HEK293 (cell line): ENCODE data around the gene RRP1.

Source experiments
- CTCF ChIA-PET: fragments of 350-600 bp; formaldehyde crosslinking; extraction: SDS; loops from one replicate; lab custom pipeline; 2021; ENCODE audit warnings: antibody characterized with exemption; lab: Yijun Ruan, JAX
- POLR2A ChIA-PET: fragments of 300-600 bp; formaldehyde crosslinking; extraction: SDS; loops from one replicate; lab custom pipeline; 2020; ENCODE audit warnings: antibody characterized with exemption, inconsistent platforms; lab: Yijun Ruan, JAX
- H3K27ac ChIP-seq: fragments of 200-500 bp; sonication (Bioruptor generic); 2 replicates; pipeline ENCODE4 v1.5.1; 2014; ENCODE audit warnings: low read depth, low read length, control low read depth, inconsistent platforms; ENCODE audit errors: extremely low read depth
- H3K36me3 ChIP-seq, 2 experiments: fragments of 200-500 bp in 1 of 2; sonication (Bioruptor generic) in 1 of 2; 1 replicate in 1 of 2; 2 replicates in 1 of 2; pipeline ENCODE4 v1.5.1; 2014 to 2017; ENCODE audit warnings: inconsistent platforms in 2 of 2, low read length in 2 of 2; ENCODE audit not compliant: control insufficient read depth in 2 of 2, insufficient read depth in 1 of 2
- H3K4me1 ChIP-seq: fragments of 200-500 bp; sonication (Bioruptor generic); 2 replicates; pipeline ENCODE4 v1.5.1; 2014; ENCODE audit warnings: mild to moderate bottlenecking, low read length, inconsistent platforms; ENCODE audit not compliant: control insufficient read depth, insufficient read depth
- H3K4me3 ChIP-seq: 2 replicates; pipeline ENCODE4 v1.5.1; 2011; ENCODE audit warnings: low read depth, mild to moderate bottlenecking, control low read depth, low read length, moderate library complexity
- H3K9me3 ChIP-seq: fragments of 200-500 bp; sonication (Bioruptor generic); 2 replicates; pipeline ENCODE4 v1.5.1; 2014; ENCODE audit warnings: low read depth, low read length, inconsistent platforms; ENCODE audit not compliant: control insufficient read depth, insufficient read depth
- GLIS1 ChIP-seq: fragments of 450-650 bp; formaldehyde crosslinking; IDR thresholded peaks from 2 replicates; pipeline ENCODE4 v1.5.1; 2016; ENCODE audit warnings: missing biosample characterization, missing genetic modification characterization
- HOXC10 ChIP-seq: sonication (generic); formaldehyde crosslinking; IDR thresholded peaks from 2 replicates; pipeline ENCODE4 v1.8.1; 2023; ENCODE audit warnings: mild to moderate bottlenecking, missing genetic modification reagents
- IKZF3 ChIP-seq: fragments of 450-650 bp; IDR thresholded peaks from 2 replicates; pipeline ENCODE4 v1.5.0; 2018; ENCODE audit warnings: missing biosample characterization, mild to moderate bottlenecking, missing genetic modification characterization, moderate library complexity
- KLF10 ChIP-seq: fragments of 450-650 bp; IDR thresholded peaks from 2 replicates; pipeline ENCODE4 v1.5.1; 2018; ENCODE audit warnings: missing biosample characterization, mild to moderate bottlenecking, missing genetic modification characterization
- KLF8 ChIP-seq: fragments of 450-650 bp; formaldehyde crosslinking; IDR thresholded peaks from 2 replicates; pipeline ENCODE4 v1.5.1; 2016; ENCODE audit warnings: missing biosample characterization, missing genetic modification characterization
- MYNN ChIP-seq: fragments of 450-650 bp; formaldehyde crosslinking; IDR thresholded peaks from 2 replicates; pipeline ENCODE4 v1.5.1; 2016; ENCODE audit warnings: missing biosample characterization, missing genetic modification characterization, borderline replicate concordance
- PRDM2 ChIP-seq: fragments of 450-650 bp; formaldehyde crosslinking; IDR thresholded peaks from 2 replicates; pipeline ENCODE4 v1.5.1; 2016; ENCODE audit warnings: missing biosample characterization, missing genetic modification characterization, borderline replicate concordance
- REPIN1 ChIP-seq: fragments of 450-650 bp; formaldehyde crosslinking; IDR thresholded peaks from 2 replicates; pipeline ENCODE4 v1.5.1; 2017; ENCODE audit warnings: missing biosample characterization, missing genetic modification characterization, low read depth
- REST ChIP-seq: fragments of 450-650 bp; formaldehyde crosslinking; IDR thresholded peaks from 2 replicates; pipeline ENCODE4 v1.5.1; 2016; ENCODE audit warnings: missing biosample characterization, missing genetic modification characterization
- TCF7L2 ChIP-seq: IDR thresholded peaks from 2 replicates; pipeline ENCODE4 v1.6.1; 2011; ENCODE audit warnings: low read depth, mild to moderate bottlenecking, inconsistent platforms, low read length, moderate library complexity, borderline replicate concordance
- YY1 ChIP-seq: fragments of 450-650 bp; formaldehyde crosslinking; IDR thresholded peaks from 2 replicates; pipeline ENCODE4 v1.5.1; 2018; ENCODE audit warnings: missing biosample characterization, missing genetic modification characterization
- ZBTB26 ChIP-seq: fragments of 450-650 bp; formaldehyde crosslinking; optimal IDR thresholded peaks from 2 replicates; pipeline ENCODE3; 2016; ENCODE audit warnings: missing biosample characterization, mild to moderate bottlenecking, missing genetic modification characterization
- ZBTB8A ChIP-seq: fragments of 450-650 bp; formaldehyde crosslinking; IDR thresholded peaks from 2 replicates; pipeline ENCODE4 v1.5.1; 2016; ENCODE audit warnings: missing biosample characterization, missing genetic modification characterization
- ZFP69B ChIP-seq: fragments of 450-650 bp; formaldehyde crosslinking; IDR thresholded peaks from 2 replicates; pipeline ENCODE4 v1.5.1; 2016; ENCODE audit warnings: missing biosample characterization, missing genetic modification characterization
- ZNF140 ChIP-seq: fragments of 450-650 bp; formaldehyde crosslinking; IDR thresholded peaks from 2 replicates; pipeline ENCODE4 v1.5.1; 2016; ENCODE audit warnings: missing biosample characterization, missing genetic modification characterization
- ZNF23 ChIP-seq: fragments of 450-650 bp; formaldehyde crosslinking; IDR thresholded peaks from 2 replicates; pipeline ENCODE4 v1.5.1; 2016; ENCODE audit warnings: missing biosample characterization, missing genetic modification characterization, borderline replicate concordance
- ZNF311 ChIP-seq: fragments of 450-650 bp; formaldehyde crosslinking; IDR thresholded peaks from 2 replicates; pipeline ENCODE4 v1.5.1; 2017; ENCODE audit warnings: missing biosample characterization, missing genetic modification characterization, borderline replicate concordance
- ZNF354C ChIP-seq: fragments of 450-650 bp; formaldehyde crosslinking; IDR thresholded peaks from 2 replicates; pipeline ENCODE4 v1.5.1; 2016; ENCODE audit warnings: missing biosample characterization, missing genetic modification characterization, low read depth, borderline replicate concordance
- ZNF394 ChIP-seq: fragments of 450-650 bp; formaldehyde crosslinking; IDR thresholded peaks from 2 replicates; pipeline ENCODE4 v1.5.1; 2016; ENCODE audit warnings: missing biosample characterization, missing genetic modification characterization, mild to moderate bottlenecking, moderate library complexity, borderline replicate concordance
- ZNF433 ChIP-seq: fragments of 450-650 bp; formaldehyde crosslinking; IDR thresholded peaks from 2 replicates; pipeline ENCODE4 v1.5.1; 2016; ENCODE audit warnings: missing biosample characterization, missing genetic modification characterization, low read depth
- ZNF510 ChIP-seq: fragments of 450-650 bp; formaldehyde crosslinking; IDR thresholded peaks from 2 replicates; pipeline ENCODE4 v1.5.1; 2018; ENCODE audit warnings: mild to moderate bottlenecking, missing genetic modification characterization, missing biosample characterization; ENCODE audit not compliant: insufficient replicate concordance
- ZNF514 ChIP-seq: fragments of 450-650 bp; formaldehyde crosslinking; IDR thresholded peaks from 2 replicates; pipeline ENCODE4 v1.5.1; 2016; ENCODE audit warnings: missing biosample characterization, missing genetic modification characterization
- ZNF530 ChIP-seq: fragments of 450-650 bp; formaldehyde crosslinking; IDR thresholded peaks from 2 replicates; pipeline ENCODE4 v1.5.1; 2016; ENCODE audit warnings: low read depth, missing biosample characterization, missing genetic modification characterization
- ZNF561 ChIP-seq: fragments of 450-650 bp; IDR thresholded peaks from 2 replicates; pipeline ENCODE4 v1.5.1; 2018; ENCODE audit warnings: missing biosample characterization, missing genetic modification characterization, borderline replicate concordance
- ZNF837 ChIP-seq: fragments of 450-650 bp; formaldehyde crosslinking; IDR thresholded peaks from 2 replicates; pipeline ENCODE4 v1.5.1; 2016; ENCODE audit warnings: missing biosample characterization, missing genetic modification characterization
- TF ChIP-seq, protein P1 (sequence below): sonication (generic); formaldehyde crosslinking; IDR thresholded peaks from 2 replicates; pipeline ENCODE4 v1.8.1; 2022; ENCODE audit warnings: mild to moderate bottlenecking, moderate library complexity, missing genetic modification reagents

The RRP1 gene

DNA sequence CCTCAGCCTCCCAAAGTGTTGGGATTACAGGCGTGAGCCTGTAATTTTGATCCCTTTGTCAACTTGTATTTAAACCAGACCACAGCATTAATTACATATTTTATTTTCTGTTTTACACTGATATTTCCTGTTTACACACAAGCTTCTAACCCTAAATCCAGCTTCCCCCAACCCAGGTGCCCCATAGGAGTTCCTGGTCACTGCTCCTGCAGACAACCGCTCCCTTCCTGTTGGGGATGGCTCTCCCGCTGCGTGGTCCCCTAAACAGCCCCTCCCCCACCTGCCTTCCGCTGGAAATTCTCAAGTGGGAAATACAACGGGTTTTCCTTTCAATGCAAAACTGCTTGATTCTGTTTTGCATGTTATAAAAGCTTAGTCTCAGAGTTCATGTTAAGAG lies 17.0 kb upstream of the RRP1 start:
- Histone ChIP-seq H3K27ac (no peak overlapping the region), H3K4me1 (no peaks in the 10 kb centered on the region)
- CTCF ChIA-PET, result interaction anchor here (1.0 to 1.7 kb wide), 3 partner anchors 11 to 102 kb away, joined by 3 to 8 read pairs (median 5); partner anchors contain the start of gene RRP1
- no peak for TF ChIP-seq PRDM2
- peak; percentile 89 for TF ChIP-seq GLIS1
- no peak for TF ChIP-seq ZNF140 (tag by site-specific recombination)
- TF ChIP-seq ZNF23 (tag by site-specific recombination), result no peak
- no peak for TF ChIP-seq ZFP69B
- TF ChIP-seq ZNF354C, result no peak
- no peak for TF ChIP-seq ZNF311 (tag by site-specific recombination)
- no peak for TF ChIP-seq ZNF837
- TF ChIP-seq ZNF514 (tag by site-specific recombination), result no peak
- TF ChIP-seq ZBTB8A, result no peak
- no peak for TF ChIP-seq ZBTB26 (tag by site-specific recombination)
- TF ChIP-seq, protein P1, sequence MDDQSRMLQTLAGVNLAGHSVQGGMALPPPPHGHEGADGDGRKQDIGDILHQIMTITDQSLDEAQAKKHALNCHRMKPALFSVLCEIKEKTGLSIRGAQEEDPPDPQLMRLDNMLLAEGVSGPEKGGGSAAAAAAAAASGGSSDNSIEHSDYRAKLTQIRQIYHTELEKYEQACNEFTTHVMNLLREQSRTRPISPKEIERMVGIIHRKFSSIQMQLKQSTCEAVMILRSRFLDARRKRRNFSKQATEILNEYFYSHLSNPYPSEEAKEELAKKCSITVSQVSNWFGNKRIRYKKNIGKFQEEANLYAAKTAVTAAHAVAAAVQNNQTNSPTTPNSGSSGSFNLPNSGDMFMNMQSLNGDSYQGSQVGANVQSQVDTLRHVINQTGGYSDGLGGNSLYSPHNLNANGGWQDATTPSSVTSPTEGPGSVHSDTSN (CRISPR knock-in tag), result no peak
- no peak for TF ChIP-seq ZNF561
- TF ChIP-seq MYNN, result no peak
- TF ChIP-seq ZNF510 (tag by site-specific recombination), result no peak
- no peak for TF ChIP-seq REST (tag by site-specific recombination)
- TF ChIP-seq YY1 (tag by site-specific recombination), result no peak
- TF ChIP-seq KLF8 (tag by site-specific recombination), result no peak
- TF ChIP-seq ZNF394 (tag by site-specific recombination), result peak; percentile 56; the same call in 1 of the 2 replicates
- no peak for TF ChIP-seq ZNF433 (tag by site-specific recombination)
- TF ChIP-seq TCF7L2, result no peak
- no peak for TF ChIP-seq KLF10
- 0 out of 2 replicates have a peak, but pooled peaks have one; percentile 32 for TF ChIP-seq IKZF3
- no peak for TF ChIP-seq HOXC10
- TF ChIP-seq REPIN1 (tag by site-specific recombination), result no peak
- no peak for TF ChIP-seq ZNF530

More for the DNA sequence above, 17.0 kb upstream of the RRP1 start:
- no peak overlapping the region for H3K4me3 ChIP-seq
- POLR2A ChIA-PET, result interaction anchor here (0.5 to 1.8 kb wide), 3 partner anchors 44 to 94 kb away, joined by 3 to 10 read pairs (median 3); no protein-coding TSS in a partner anchor
- no peaks in the 10 kb centered on the region for H3K9me3 ChIP-seq
- H3K36me3 ChIP-seq, result peaks cover 7 to 21% of the 10 kb centered on the region in 2 experiments; a peak in 2 of 3 replicates
